GM18951 (cell line): ENCODE measurements around the gene PRKD1.
"Not testable (repeated sequence)": the region's sequence is repeated elsewhere in the genome, so short reads cannot be mapped to it uniquely, and the experiment has no call there.

Experiments used
- POLR2A ChIP-seq: IDR thresholded peaks from 4 replicates; pipeline ENCODE4 v1.6.1; 2011; ENCODE audit warnings: mild to moderate bottlenecking; ENCODE audit not compliant: insufficient read length, insufficient read depth; ENCODE audit errors: extremely low read depth
- in situ Hi-C: fragments of 300-500 bp; cut with MboI; formaldehyde crosslinking; loops from one replicate; pipeline ENCODE4 v1.12.0; 2022; ENCODE audit warnings: low sequenced_read_pairs, mixed read lengths, inconsistent platforms; ENCODE audit not compliant: unreplicated experiment

Gene PRKD1

GRCh38 chr14:29749327-29749726 lies 178.3 kb downstream of the PRKD1 start:
- no peak for TF ChIP-seq POLR2A
- in situ Hi-C loops, result no loop called here

GRCh38 chr14:29745863-29746262 lies 181.8 kb downstream of the PRKD1 start:
- in situ Hi-C loops, result no loop called here

GRCh38 chr14:29743531-29743930 lies 184.1 kb downstream of the PRKD1 start:
- in situ Hi-C loops, result no loop called here
- no peak for TF ChIP-seq POLR2A

More at GRCh38 chr14:29745863-29746262, 181.8 kb downstream of the PRKD1 start:
- TF ChIP-seq POLR2A, result no peak

- in situ Hi-C loops, result no loop called here
- no peak for TF ChIP-seq POLR2A
Observed at GRCh38 chr14:29741909-29742401, 185.7 kb downstream of the PRKD1 start.

- no peak for TF ChIP-seq POLR2A
- in situ Hi-C loops, result no loop called here
Observed at GRCh38 chr14:29740491-29740890, 187.2 kb downstream of the PRKD1 start.

- in situ Hi-C loops, result no loop called here
- TF ChIP-seq POLR2A, result no peak
Observed at GRCh38 chr14:29738950-29739349, 188.7 kb downstream of the PRKD1 start.

- no peak for TF ChIP-seq POLR2A
- in situ Hi-C loops, result no loop called here
Observed at GRCh38 chr14:29738056-29738455, 189.6 kb downstream of the PRKD1 start.

GRCh38 chr14:29735459-29735858 lies 192.2 kb downstream of the PRKD1 start:
- in situ Hi-C loops, result no loop called here
- no peak for TF ChIP-seq POLR2A

- TF ChIP-seq POLR2A, result no peak
- in situ Hi-C loops, result no loop called here
Observed at GRCh38 chr14:29734732-29735131, 192.9 kb downstream of the PRKD1 start.

- in situ Hi-C loops, result not testable (repeated sequence)
Observed at GRCh38 chr14:29726560-29727331, 200.9 kb downstream of the PRKD1 start.

- TF ChIP-seq POLR2A, result no peak
- in situ Hi-C loops, result no loop called here
Observed at GRCh38 chr14:29724991-29725390, 202.7 kb downstream of the PRKD1 start.

- TF ChIP-seq POLR2A, result no peak
- in situ Hi-C loops, result no loop called here
Observed at GRCh38 chr14:29722831-29723230, 204.8 kb downstream of the PRKD1 start.

GRCh38 chr14:29721586-29721985 lies 206.1 kb downstream of the PRKD1 start:
- in situ Hi-C loops, result no loop called here
- no peak for TF ChIP-seq POLR2A

GRCh38 chr14:29717901-29718300 lies 209.7 kb downstream of the PRKD1 start:
- in situ Hi-C loops, result no loop called here

More at GRCh38 chr14:29717901-29718300, 209.7 kb downstream of the PRKD1 start:
- TF ChIP-seq POLR2A, result no peak
